A673 (cell line): ENCODE measurements around the gene SLC22A7. TPM values are rescaled to one million over a fixed set of nuclear protein-coding genes. Genes with fewer than 3 reads are reported as not detected.

Source experiments
- BruUV-seq: library from RNA; stranded (reverse); fragments of 400-500 nt; replicated peaks from 2 replicates; lab custom pipeline; 2021; lab: Mats Ljungman, UMichigan
- CTCF ChIA-PET: fragments of 300-600 bp; sonication (Branson Sonifier 250); formaldehyde crosslinking; loops from one replicate; lab custom pipeline; 2022; ENCODE audit warnings: antibody characterized with exemption; lab: Charles Lee
- POLR2A ChIA-PET: fragments of 300-600 bp; sonication (Branson Sonifier 250); formaldehyde crosslinking; loops from one replicate; lab custom pipeline; 2022; ENCODE audit warnings: antibody characterized with exemption; ENCODE audit not compliant: low non-redundant PET; lab: Charles Lee
- DNase-seq: peaks from one replicate; pipeline ENCODE4 v3.0.0-alpha.2; 2015; ENCODE audit warnings: low spot score
- H3K27ac ChIP-seq: fragments of 200-600 bp; sonication (generic); 2 replicates; pipeline ENCODE4 v1.5.1; 2016; ENCODE audit warnings: mixed run types, low read depth, mild to moderate bottlenecking, mixed read lengths, antibody characterized with exemption, low read length; ENCODE audit not compliant: poor library complexity, severe bottlenecking
- H3K27me3 ChIP-seq: fragments of 200-600 bp; sonication (generic); replicated peaks from 2 replicates; pipeline ENCODE4 v1.6.1; 2017; ENCODE audit warnings: mixed run types, low read depth, mild to moderate bottlenecking, mixed read lengths, antibody characterized with exemption, low read length; ENCODE audit not compliant: insufficient read depth, poor library complexity
- H3K36me3 ChIP-seq: fragments of 200-600 bp; sonication (generic); 2 replicates; pipeline ENCODE4 v1.6.1; 2016; ENCODE audit warnings: mixed run types, mild to moderate bottlenecking, mixed read lengths, antibody characterized with exemption, low read length; ENCODE audit not compliant: insufficient read depth, poor library complexity, severe bottlenecking
- H3K4me1 ChIP-seq: fragments of 200-600 bp; sonication (generic); 2 replicates; pipeline ENCODE4 v1.6.1; 2017; ENCODE audit warnings: mixed run types, mild to moderate bottlenecking, mixed read lengths, antibody characterized with exemption, low read length; ENCODE audit not compliant: insufficient read depth, poor library complexity, severe bottlenecking
- H3K4me3 ChIP-seq: fragments of 200-600 bp; sonication (generic); 2 replicates; pipeline ENCODE4 v1.5.1; 2016; ENCODE audit warnings: low read depth, mixed run types, mild to moderate bottlenecking, mixed read lengths, low read length; ENCODE audit not compliant: poor library complexity, severe bottlenecking
- H3K9me3 ChIP-seq: fragments of 200-600 bp; sonication (generic); 2 replicates; pipeline ENCODE4 v1.6.1; 2016; ENCODE audit warnings: mixed run types, low read depth, mild to moderate bottlenecking, mixed read lengths, antibody characterized with exemption, low read length; ENCODE audit not compliant: poor library complexity, severe bottlenecking
- CTCF ChIP-seq: fragments of 300-800, 200-600 bp; sonication (generic); conservative IDR thresholded peaks from 2 replicates; pipeline ENCODE4 v1.5.1; 2017; ENCODE audit warnings: low read depth, mild to moderate bottlenecking, antibody characterized with exemption, low read length, moderate library complexity, mixed read lengths
- EZH2 ChIP-seq: fragments of 200-600 bp; sonication (generic); IDR thresholded peaks from 2 replicates; pipeline ENCODE4 v1.6.1; 2017; ENCODE audit warnings: borderline replicate concordance, low read depth, mild to moderate bottlenecking, mixed read lengths, antibody characterized with exemption, low read length; ENCODE audit not compliant: poor library complexity, severe bottlenecking
- intact Hi-C: fragments of 100-400 bp; cut with micrococcal nuclease; formaldehyde crosslinking; loops from one replicate; pipeline ENCODE4 v1.10.0; 2022; ENCODE audit not compliant: unreplicated experiment
- total RNA-seq: library from RNA; stranded (reverse); gene quantifications from 2 replicates; pipeline ENCODE4 v1.2.3, GENCODE V29; 2021

Gene SLC22A7
- total RNA-seq, 1 experiment from 2014 or later = not detected

GRCh38 chr6:43290339-43290904, 7.6 kb upstream of the SLC22A7 start:
- intact Hi-C loops = no loop called here
- Histone ChIP-seq H3K4me1 (no peaks in the 10 kb centered on the region), H3K27me3 (peaks cover 3% of the 10 kb centered on the region), H3K27ac (no peak overlapping the region), H3K4me3 (no peak overlapping the region), H3K9me3 (no peaks in the 10 kb centered on the region), H3K36me3 (no peaks in the 10 kb centered on the region)
- TF ChIP-seq CTCF = no peak
- TF ChIP-seq EZH2 = no peak
- no peak for DNase-seq
- no TSS peak for BruUV-seq
- ChIA-PET POLR2A (no interaction called here), CTCF (no interaction called here)

DNA sequence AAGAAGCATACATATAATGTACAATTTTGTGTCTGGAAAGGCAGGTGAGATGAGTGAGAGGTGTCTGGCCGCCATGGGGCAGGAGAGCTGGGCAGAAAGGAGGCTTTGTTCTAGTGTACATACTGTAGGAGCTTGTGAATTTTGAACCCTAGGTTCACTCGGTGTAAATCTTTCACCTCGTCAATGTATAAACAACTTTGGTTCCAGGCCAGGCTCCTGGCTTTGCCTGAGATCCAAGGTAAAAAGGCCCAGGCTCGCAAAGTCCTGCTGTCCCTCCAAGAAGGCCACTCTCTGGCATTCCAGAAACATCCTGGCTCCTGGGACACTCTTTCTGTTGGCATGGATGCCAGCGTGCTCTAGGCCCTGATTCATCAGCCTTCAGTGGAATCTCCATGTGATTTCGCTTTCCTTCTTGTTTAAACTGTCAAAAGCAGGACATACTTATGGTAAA, 7.1 kb upstream of the SLC22A7 start:
- no peaks in the 10 kb centered on the region for H3K4me1 ChIP-seq
- H3K4me3 ChIP-seq = no peak overlapping the region
- DNase-seq = no peak
- no peaks in the 10 kb centered on the region for H3K27me3 ChIP-seq
- ChIA-PET CTCF (no interaction called here), POLR2A (no interaction called here)
- TF ChIP-seq EZH2 = no peak
- TF ChIP-seq CTCF = no peak
- intact Hi-C loops = no loop called here
- BruUV-seq = no TSS peak
- no peak overlapping the region for H3K27ac ChIP-seq
- H3K9me3 ChIP-seq = no peaks in the 10 kb centered on the region
- H3K36me3 ChIP-seq = no peaks in the 10 kb centered on the region

- BruUV-seq = no TSS peak
- Histone ChIP-seq H3K9me3 (no peaks in the 10 kb centered on the region), H3K27ac (no peak overlapping the region), H3K27me3 (no peaks in the 10 kb centered on the region), H3K4me3 (no peak overlapping the region), H3K36me3 (no peaks in the 10 kb centered on the region), H3K4me1 (no peaks in the 10 kb centered on the region)
- CTCF ChIA-PET = no interaction called here
- POLR2A ChIA-PET = no interaction called here
- TF ChIP-seq CTCF (no peak), EZH2 (no peak)
- no peak for DNase-seq
- intact Hi-C loops = no loop called here
Observed at GRCh38 chr6:43291708-43292107, 6.4 kb upstream of the SLC22A7 start.
